IPS-11a (cell line): ENCODE measurements around the gene BAX.

ENCODE experiments used
- H3K4me3 ChIP-seq: one replicate; pipeline ENCODE4 v1.5.1; 2013; ENCODE audit warnings: low read depth, low read length, control low read depth

The BAX gene

GRCh38 chr19:48928164-48929025 is 26.3 kb upstream of the BAX start:
- H3K4me3 ChIP-seq, result no peak overlapping the region

GRCh38 chr19:48933382-48933932 is 21.2 kb upstream of the BAX start, which contains the start of gene DHDH:
DHDH (plus strand) TSS chr19:48933699; CDS start chr19:48933722, 23 bp downstream.
- peak within 1 kb of the TSS; percentile 17 for H3K4me3 ChIP-seq

- H3K4me3 ChIP-seq, result no peak overlapping the region
Observed at GRCh38 chr19:48934837-48935236, 19.8 kb upstream of the BAX start.

- H3K4me3 ChIP-seq, result no peak overlapping the region
Observed at GRCh38 chr19:48935864-48936263, 18.8 kb upstream of the BAX start.

GRCh38 chr19:48938256-48938655 is 16.4 kb upstream of the BAX start:
- H3K4me3 ChIP-seq, result no peak overlapping the region

GRCh38 chr19:48940902-48941301 is 13.8 kb upstream of the BAX start:
- no peak overlapping the region for H3K4me3 ChIP-seq

GRCh38 chr19:48943081-48943480 is 11.6 kb upstream of the BAX start:
- H3K4me3 ChIP-seq, result no peak overlapping the region

GRCh38 chr19:48945415-48945814 is 9.3 kb upstream of the BAX start:
- no peak overlapping the region for H3K4me3 ChIP-seq

- H3K4me3 ChIP-seq, result no peak overlapping the region
Observed at GRCh38 chr19:48945817-48946216, 8.9 kb upstream of the BAX start.

GRCh38 chr19:48946463-48947257 is 8.0 kb upstream of the BAX start:
- H3K4me3 ChIP-seq, result no peak overlapping the region

- H3K4me3 ChIP-seq, result no peak overlapping the region
Observed at GRCh38 chr19:48947258-48947542, 7.5 kb upstream of the BAX start.

- H3K4me3 ChIP-seq, result no peak overlapping the region
Observed at GRCh38 chr19:48950159-48950558, 4.5 kb upstream of the BAX start.

GRCh38 chr19:48950830-48951519 is 3.7 kb upstream of the BAX start:
- no peak overlapping the region for H3K4me3 ChIP-seq

GRCh38 chr19:48953141-48953540 is 1.5 kb upstream of the BAX start:
- H3K4me3 ChIP-seq, result no peak overlapping the region

GRCh38 chr19:48953990-48954594 is 583 bp upstream of the BAX start:
- peak overlapping the region; percentile 91 for H3K4me3 ChIP-seq

GRCh38 chr19:48955308-48955958 is 758 bp downstream of the BAX start:
- peak overlapping the region; percentile 91 for H3K4me3 ChIP-seq

- H3K4me3 ChIP-seq, result no peak overlapping the region
Observed at GRCh38 chr19:48958006-48958405, 3.3 kb downstream of the BAX start.

- H3K4me3 ChIP-seq, result no peak overlapping the region
Observed at GRCh38 chr19:48959341-48960239, 4.9 kb downstream of the BAX start.

- H3K4me3 ChIP-seq, result no peak overlapping the region
Observed at GRCh38 chr19:48961051-48961649, 6.5 kb downstream of the BAX start.
